Measurements from ENCODE around the gene RCAN3.
"Not testable (repeated sequence)": the region's sequence is repeated elsewhere in the genome, so short reads cannot be mapped to it uniquely, and the experiment has no call there.

Gene RCAN3

GRCh38 chr1:24540906-24541710 lies 38.5 kb downstream of the RCAN3 start:
- Histone ChIP-seq H3K9me3 (replicated peaks; ENCODE audit: low read length) (no peaks in the 10 kb centered on the region), H3K36me3 (ENCODE audit: insufficient read depth, low read length) (peaks cover 2% of the 10 kb centered on the region), H3K4me2 (ENCODE audit: low read length) (no peak overlapping the region), H3K4me3 (ENCODE audit: low read length) (no peak overlapping the region), H3K9ac (ENCODE audit: low read depth, low read length) (no peak overlapping the region), H3K4me1 (ENCODE audit: control insufficient read depth, insufficient read depth, low read length) (peaks cover 9% of the 10 kb centered on the region), H3K27me3 (ENCODE audit: control insufficient read depth, insufficient read depth, low read length) (peaks cover 5% of the 10 kb centered on the region)

DNA sequence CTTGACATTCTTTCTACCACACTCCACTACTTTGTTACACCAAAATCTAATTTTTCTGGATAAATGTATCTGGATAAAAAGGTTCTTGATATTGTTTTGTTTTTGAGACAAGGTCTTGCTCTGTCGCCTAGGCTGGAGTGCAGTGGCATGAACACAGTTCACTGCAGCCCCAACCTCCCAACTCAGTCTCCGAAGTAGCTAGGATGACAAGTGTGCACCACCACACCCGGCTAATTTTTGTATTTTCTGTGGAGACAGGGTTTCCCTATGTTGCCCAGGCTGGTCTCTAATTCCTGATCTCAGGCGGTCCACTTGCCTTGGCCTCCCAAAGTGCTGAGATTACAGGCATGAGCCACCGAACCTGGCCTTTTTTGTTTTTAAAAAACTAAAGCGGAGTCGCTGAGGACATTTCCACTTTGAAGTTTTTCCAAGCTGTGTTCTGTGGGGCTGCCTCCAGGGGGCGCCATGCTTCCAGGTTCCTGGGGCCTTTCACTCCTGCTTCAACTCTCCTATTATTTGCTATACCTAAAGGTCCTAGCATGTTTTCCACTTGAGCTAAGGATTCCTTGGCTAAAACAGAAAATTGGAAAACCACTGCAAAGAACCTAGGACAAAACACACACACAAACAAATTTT lies 39.2 kb downstream of the RCAN3 start:
- Histone ChIP-seq H3K4me3 (ENCODE audit: low read length) (no peak overlapping the region), H3K27me3 (ENCODE audit: control insufficient read depth, insufficient read depth, low read length) (peaks cover 10% of the 10 kb centered on the region), H3K4me1 (ENCODE audit: control insufficient read depth, insufficient read depth, low read length) (peaks cover 9% of the 10 kb centered on the region), H3K9ac (ENCODE audit: low read depth, low read length) (no peak overlapping the region), H3K4me2 (ENCODE audit: low read length) (no peak overlapping the region), H3K36me3 (ENCODE audit: insufficient read depth, low read length) (no peaks in the 10 kb centered on the region), H3K9me3 (replicated peaks; ENCODE audit: low read length) (no peaks in the 10 kb centered on the region)

DNA sequence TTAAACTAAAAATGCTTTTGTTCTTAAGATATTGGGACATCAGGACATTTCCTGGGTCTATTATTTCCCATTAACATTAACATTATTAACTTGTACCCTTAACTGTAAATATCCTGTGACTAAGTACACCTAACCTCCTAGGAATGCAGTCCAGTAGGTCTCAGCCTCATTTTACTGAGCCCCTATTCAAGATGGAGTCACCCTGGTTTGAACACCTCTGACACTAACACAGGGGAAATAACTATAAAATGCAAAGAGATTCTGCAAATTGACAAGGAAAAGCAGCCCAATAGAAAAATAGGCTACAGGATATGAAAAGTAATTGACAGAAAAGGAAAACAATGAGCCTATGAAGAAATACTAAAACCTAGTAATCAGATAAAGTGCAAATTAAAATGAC lies 41.6 kb downstream of the RCAN3 start:
- Histone ChIP-seq H3K9me3 (replicated peaks; ENCODE audit: low read length) (no peaks in the 10 kb centered on the region), H3K4me2 (ENCODE audit: low read length) (no peak overlapping the region), H3K9ac (ENCODE audit: low read depth, low read length) (no peak overlapping the region), H3K4me3 (ENCODE audit: low read length) (no peak overlapping the region), H3K27me3 (ENCODE audit: control insufficient read depth, insufficient read depth, low read length) (peaks cover 32% of the 10 kb centered on the region), H3K36me3 (ENCODE audit: insufficient read depth, low read length) (no peaks in the 10 kb centered on the region), H3K4me1 (ENCODE audit: control insufficient read depth, insufficient read depth, low read length) (peaks cover 9% of the 10 kb centered on the region)

DNA sequence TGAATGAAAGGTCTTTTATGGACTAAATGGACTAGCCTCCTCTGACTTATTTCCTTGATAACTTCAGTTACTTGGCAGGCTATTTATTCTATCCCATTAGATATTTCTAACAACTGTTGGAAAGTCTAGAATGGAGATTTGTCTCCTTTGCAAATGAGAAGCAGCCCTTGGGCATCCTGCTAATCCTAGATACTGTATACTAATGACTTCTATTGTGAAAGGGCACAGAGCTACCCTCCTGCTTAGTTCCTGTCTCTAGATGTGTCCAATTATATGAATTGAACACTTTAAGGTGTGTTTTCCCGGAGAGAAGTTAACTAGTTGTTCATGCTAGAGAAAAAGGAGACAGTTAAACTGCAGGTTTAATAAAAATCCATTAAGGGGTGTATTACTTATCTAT lies 43.0 kb downstream of the RCAN3 start:
- Histone ChIP-seq H3K4me2 (ENCODE audit: low read length) (no peak overlapping the region), H3K9ac (ENCODE audit: low read depth, low read length) (no peak overlapping the region), H3K4me1 (ENCODE audit: control insufficient read depth, insufficient read depth, low read length) (peaks cover 8% of the 10 kb centered on the region), H3K36me3 (ENCODE audit: insufficient read depth, low read length) (no peaks in the 10 kb centered on the region), H3K9me3 (replicated peaks; ENCODE audit: low read length) (no peaks in the 10 kb centered on the region), H3K27me3 (ENCODE audit: control insufficient read depth, insufficient read depth, low read length) (peaks cover 41% of the 10 kb centered on the region), H3K4me3 (ENCODE audit: low read length) (no peak overlapping the region)

GRCh38 chr1:24547195-24547594 lies 44.6 kb downstream of the RCAN3 start:
- Histone ChIP-seq H3K9ac (ENCODE audit: low read depth, low read length) (no peak overlapping the region), H3K27me3 (ENCODE audit: control insufficient read depth, insufficient read depth, low read length) (peaks cover 51% of the 10 kb centered on the region), H3K4me3 (ENCODE audit: low read length) (no peak overlapping the region), H3K4me2 (ENCODE audit: low read length) (no peak overlapping the region), H3K36me3 (ENCODE audit: insufficient read depth, low read length) (no peaks in the 10 kb centered on the region), H3K9me3 (replicated peaks; ENCODE audit: low read length) (no peaks in the 10 kb centered on the region), H3K4me1 (ENCODE audit: control insufficient read depth, insufficient read depth, low read length) (no peaks in the 10 kb centered on the region)

DNA sequence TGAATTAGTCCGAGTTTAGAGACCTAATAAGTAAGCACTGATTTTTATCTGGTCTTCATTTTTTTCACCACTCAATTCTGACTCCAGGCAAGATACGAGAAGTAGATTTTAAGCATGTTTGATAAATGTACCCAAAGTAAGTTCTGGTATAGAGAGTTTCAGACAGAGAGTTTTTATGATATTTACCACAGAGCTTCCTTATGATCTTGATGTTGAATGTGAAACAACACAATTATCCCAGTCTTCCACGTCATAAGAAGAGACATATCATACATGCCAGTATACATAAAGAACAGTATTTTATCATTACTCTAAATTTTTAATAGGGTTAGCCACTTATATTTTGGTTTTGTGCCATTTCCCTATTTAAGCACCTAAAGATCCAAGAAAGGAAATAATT lies 45.4 kb downstream of the RCAN3 start:
- Histone ChIP-seq H3K27me3 (ENCODE audit: control insufficient read depth, insufficient read depth, low read length) (peaks cover 56% of the 10 kb centered on the region), H3K9ac (ENCODE audit: low read depth, low read length) (no peak overlapping the region), H3K4me2 (ENCODE audit: low read length) (no peak overlapping the region), H3K9me3 (replicated peaks; ENCODE audit: low read length) (no peaks in the 10 kb centered on the region), H3K36me3 (ENCODE audit: insufficient read depth, low read length) (no peaks in the 10 kb centered on the region), H3K4me3 (ENCODE audit: low read length) (no peak overlapping the region), H3K4me1 (ENCODE audit: control insufficient read depth, insufficient read depth, low read length) (no peaks in the 10 kb centered on the region)

DNA sequence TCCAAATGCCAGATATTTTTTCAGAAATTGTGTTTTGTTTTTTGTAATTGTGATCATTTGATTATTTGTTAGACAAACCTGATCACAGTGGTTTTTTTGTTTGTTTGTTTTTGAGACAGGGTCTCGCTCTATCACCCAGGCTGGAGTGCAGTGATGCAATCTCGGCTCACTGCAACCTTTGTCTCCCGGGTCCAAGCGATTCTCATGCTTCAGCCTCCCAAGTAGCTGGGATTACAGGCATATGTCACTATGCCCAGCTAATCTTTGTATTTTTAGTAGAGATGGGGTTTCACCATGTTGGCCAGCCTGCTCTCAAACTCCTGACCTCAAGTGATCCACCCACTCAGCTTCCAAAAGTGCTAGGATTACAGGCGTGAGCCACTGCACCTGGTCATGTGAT lies 46.6 kb downstream of the RCAN3 start:
- H3K4me2 ChIP-seq (ENCODE audit: low read length); H3K9ac ChIP-seq (ENCODE audit: low read depth, low read length); H3K36me3 ChIP-seq (ENCODE audit: insufficient read depth, low read length); H3K9me3 ChIP-seq (replicated peaks; ENCODE audit: low read length); H3K4me3 ChIP-seq (ENCODE audit: low read length); H3K4me1 ChIP-seq (ENCODE audit: control insufficient read depth, insufficient read depth, low read length): not testable (repeated sequence)
- H3K27me3 ChIP-seq (ENCODE audit: control insufficient read depth, insufficient read depth, low read length): peaks cover 66% of the 10 kb centered on the region

- H3K9me3 ChIP-seq (replicated peaks; ENCODE audit: low read length): no peaks in the 10 kb centered on the region
- H3K4me1 ChIP-seq (ENCODE audit: control insufficient read depth, insufficient read depth, low read length): no peaks in the 10 kb centered on the region
- no peak overlapping the region for H3K4me3 ChIP-seq (ENCODE audit: low read length)
Measured at GRCh38 chr1:24551290-24551959, 48.8 kb downstream of the RCAN3 start.

GRCh38 chr1:24551960-24552571 lies 49.4 kb downstream of the RCAN3 start:
- Histone ChIP-seq H3K9ac (ENCODE audit: low read depth, low read length) (no peak overlapping the region), H3K9me3 (replicated peaks; ENCODE audit: low read length) (no peaks in the 10 kb centered on the region), H3K4me2 (ENCODE audit: low read length) (no peak overlapping the region), H3K4me1 (ENCODE audit: control insufficient read depth, insufficient read depth, low read length) (no peaks in the 10 kb centered on the region), H3K36me3 (ENCODE audit: insufficient read depth, low read length) (no peaks in the 10 kb centered on the region), H3K4me3 (ENCODE audit: low read length) (no peak overlapping the region), H3K27me3 (ENCODE audit: control insufficient read depth, insufficient read depth, low read length) (peaks cover 82% of the 10 kb centered on the region)

More at GRCh38 chr1:24551290-24551959, 48.8 kb downstream of the RCAN3 start:
- Histone ChIP-seq H3K9ac (ENCODE audit: low read depth, low read length) (no peak overlapping the region), H3K36me3 (ENCODE audit: insufficient read depth, low read length) (no peaks in the 10 kb centered on the region), H3K27me3 (ENCODE audit: control insufficient read depth, insufficient read depth, low read length) (peaks cover 78% of the 10 kb centered on the region), H3K4me2 (ENCODE audit: low read length) (no peak overlapping the region)

- H3K4me3 ChIP-seq (ENCODE audit: low read length): no peak overlapping the region
- H3K4me2 ChIP-seq (ENCODE audit: low read length): no peak overlapping the region
- H3K4me1 ChIP-seq (ENCODE audit: control insufficient read depth, insufficient read depth, low read length): no peaks in the 10 kb centered on the region
- no peaks in the 10 kb centered on the region for H3K9me3 ChIP-seq (replicated peaks; ENCODE audit: low read length)
- H3K36me3 ChIP-seq (ENCODE audit: insufficient read depth, low read length): no peaks in the 10 kb centered on the region
- H3K27me3 ChIP-seq (ENCODE audit: control insufficient read depth, insufficient read depth, low read length): peaks cover 80% of the 10 kb centered on the region
- no peak overlapping the region for H3K9ac ChIP-seq (ENCODE audit: low read depth, low read length)
Measured at GRCh38 chr1:24553931-24554330, 51.3 kb downstream of the RCAN3 start.

DNA sequence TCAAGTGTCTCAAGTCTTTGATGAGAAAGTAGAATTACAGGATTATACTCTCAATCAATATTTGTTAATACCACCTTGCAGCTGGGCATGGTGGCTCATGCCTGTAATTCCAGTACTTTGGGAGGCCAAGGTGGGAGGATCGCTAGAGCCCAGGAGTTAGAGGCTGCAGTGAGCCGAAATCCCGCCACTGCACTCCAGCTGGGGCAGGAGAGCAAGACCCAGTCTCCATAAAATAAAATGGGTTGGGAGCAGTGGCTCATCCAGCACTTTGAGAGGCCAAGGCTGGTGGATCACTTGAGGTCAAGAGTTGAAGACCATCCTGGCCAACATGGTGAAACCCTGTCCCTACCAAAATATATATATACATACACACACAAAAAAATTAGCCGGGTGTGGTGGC lies 52.1 kb downstream of the RCAN3 start:
- Histone ChIP-seq H3K4me1 (ENCODE audit: control insufficient read depth, insufficient read depth, low read length) (peaks cover 6% of the 10 kb centered on the region), H3K9me3 (replicated peaks; ENCODE audit: low read length) (no peaks in the 10 kb centered on the region), H3K9ac (ENCODE audit: low read depth, low read length) (no peak overlapping the region), H3K4me3 (ENCODE audit: low read length) (no peak overlapping the region), H3K4me2 (ENCODE audit: low read length) (no peak overlapping the region), H3K27me3 (ENCODE audit: control insufficient read depth, insufficient read depth, low read length) (peaks cover 72% of the 10 kb centered on the region), H3K36me3 (ENCODE audit: insufficient read depth, low read length) (no peaks in the 10 kb centered on the region)

Measured in skeletal muscle satellite cell (primary cell).